Measurements from ENCODE around the gene ARID3A.

DNA sequence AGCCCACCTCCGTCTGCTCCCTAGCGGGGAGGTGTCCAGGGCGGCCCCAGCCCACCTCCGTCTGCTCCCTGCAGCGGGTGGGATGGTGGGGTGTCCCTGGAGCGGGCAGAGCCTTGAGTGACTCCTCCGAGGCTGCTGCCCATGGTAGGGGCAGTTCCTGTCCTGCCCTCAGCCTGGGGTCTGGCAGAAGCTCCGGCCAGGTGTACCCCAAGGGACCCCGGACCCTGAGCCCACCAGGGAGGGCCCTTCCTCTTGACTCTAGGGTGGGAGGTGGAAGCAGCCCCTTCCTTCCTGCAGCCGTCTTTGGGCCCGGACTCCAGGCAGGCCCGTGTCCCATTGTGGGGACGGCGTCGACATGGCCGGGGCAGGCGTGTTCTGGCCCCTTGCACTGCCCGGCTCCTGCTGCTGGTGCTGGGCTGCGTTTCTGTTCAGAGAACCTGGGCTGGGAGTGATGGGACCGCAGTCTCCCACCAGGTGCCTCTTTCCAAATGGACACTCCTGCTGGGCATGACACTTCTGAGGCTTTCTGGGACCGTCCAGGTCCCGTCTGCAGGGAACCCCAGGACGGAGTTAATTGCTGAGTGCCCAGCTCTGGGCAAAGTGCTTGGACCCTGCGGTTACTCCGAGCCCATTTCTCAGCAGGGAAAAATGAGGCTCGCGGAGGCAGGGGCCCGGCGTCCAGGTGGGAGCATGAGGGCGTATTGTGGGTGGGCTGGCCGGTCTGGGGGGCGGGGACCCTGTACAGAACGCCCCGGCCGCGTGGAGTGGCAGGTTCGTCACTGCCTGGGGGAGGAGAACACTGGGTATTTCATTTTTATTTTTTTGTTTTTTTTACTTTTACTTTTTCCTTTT, 19.8 kb downstream of the ARID3A start:
- no peak for TF ChIP-seq POLR2A (IDR thresholded peaks at IDR 0.05; ENCODE audit: low read length)
- no peak for TF ChIP-seq GATA1 (IDR thresholded peaks at IDR 0.05; ENCODE audit: low read depth, low read length)

All from erythroblast (primary cell).